Measurements from ENCODE around the gene ARHGEF19. TPM values are rescaled to one million over a fixed set of nuclear protein-coding genes. Genes with fewer than 3 reads are reported as not detected.

ARHGEF19 gene
- total RNA-seq, 1 donor from 2014 or later = 15.6 TPM

DNA sequence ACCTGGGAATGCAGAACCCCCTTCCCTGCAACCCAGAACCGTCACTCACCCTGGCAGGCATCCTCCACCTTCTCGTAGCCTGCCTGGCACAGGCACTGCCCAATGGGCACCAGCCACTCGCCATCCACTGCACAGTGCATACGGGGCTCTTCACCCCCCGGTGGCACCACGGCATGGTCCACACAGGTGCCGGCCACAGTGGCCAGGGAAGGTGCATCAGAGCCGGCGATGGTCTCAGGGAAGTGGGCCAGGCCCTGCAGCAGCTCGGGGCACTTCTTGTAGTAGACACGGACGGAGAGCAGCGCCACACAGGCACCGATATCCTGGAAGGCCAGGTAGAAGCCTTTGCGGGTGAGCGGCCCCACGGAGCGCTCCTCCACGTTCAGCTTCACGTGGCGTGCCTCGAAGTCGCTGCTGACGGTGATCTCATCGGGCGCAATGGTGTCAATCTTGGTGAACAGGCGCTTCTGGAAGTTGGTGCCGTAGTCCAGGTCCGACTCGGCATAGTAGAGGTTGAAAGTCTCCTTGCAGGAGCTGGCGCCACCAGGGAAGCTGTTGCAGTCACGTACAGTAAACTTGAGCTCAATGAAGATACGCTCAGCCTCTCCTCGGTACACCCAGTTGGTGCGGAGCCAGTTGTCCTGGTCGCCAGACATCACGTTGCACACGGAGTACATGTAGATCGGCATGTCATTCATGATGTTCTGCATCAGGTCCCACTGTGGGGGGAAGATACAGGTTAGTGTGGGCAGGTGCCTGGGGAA, 63.9 kb downstream of the ARHGEF19 start:
- Histone ChIP-seq H3K4me3 (no peak overlapping the region), H3K4me1 (peaks cover 83% of the 10 kb centered on the region), H3K27me3 (ENCODE audit: low read depth) (no peaks in the 10 kb centered on the region), H3K36me3 (peaks cover 32% of the 10 kb centered on the region), H3K27ac (no peak overlapping the region), H3K9me3 (no peaks in the 10 kb centered on the region)
- intact Hi-C loops (cut with DNase I) = no loop called here
- ATAC-seq = no peak
- DNase-seq = no peak
- TF ChIP-seq, protein P1, sequence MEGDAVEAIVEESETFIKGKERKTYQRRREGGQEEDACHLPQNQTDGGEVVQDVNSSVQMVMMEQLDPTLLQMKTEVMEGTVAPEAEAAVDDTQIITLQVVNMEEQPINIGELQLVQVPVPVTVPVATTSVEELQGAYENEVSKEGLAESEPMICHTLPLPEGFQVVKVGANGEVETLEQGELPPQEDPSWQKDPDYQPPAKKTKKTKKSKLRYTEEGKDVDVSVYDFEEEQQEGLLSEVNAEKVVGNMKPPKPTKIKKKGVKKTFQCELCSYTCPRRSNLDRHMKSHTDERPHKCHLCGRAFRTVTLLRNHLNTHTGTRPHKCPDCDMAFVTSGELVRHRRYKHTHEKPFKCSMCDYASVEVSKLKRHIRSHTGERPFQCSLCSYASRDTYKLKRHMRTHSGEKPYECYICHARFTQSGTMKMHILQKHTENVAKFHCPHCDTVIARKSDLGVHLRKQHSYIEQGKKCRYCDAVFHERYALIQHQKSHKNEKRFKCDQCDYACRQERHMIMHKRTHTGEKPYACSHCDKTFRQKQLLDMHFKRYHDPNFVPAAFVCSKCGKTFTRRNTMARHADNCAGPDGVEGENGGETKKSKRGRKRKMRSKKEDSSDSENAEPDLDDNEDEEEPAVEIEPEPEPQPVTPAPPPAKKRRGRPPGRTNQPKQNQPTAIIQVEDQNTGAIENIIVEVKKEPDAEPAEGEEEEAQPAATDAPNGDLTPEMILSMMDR (IDR thresholded peaks at IDR 0.05) = no peak

Other genes with a start within 250 kb of the ARHGEF19 start
- 37.7 TPM for gene ZBTB17, start 236.6 kb downstream of the ARHGEF19 start, total RNA-seq
- gene SRARP, start 208.4 kb downstream of the ARHGEF19 start, total RNA-seq = 0.21 TPM
- 4.9 TPM for gene HSPB7, start 194.6 kb downstream of the ARHGEF19 start, total RNA-seq
- gene CLCNKA, start 190.6 kb downstream of the ARHGEF19 start, total RNA-seq = 0.65 TPM
- gene CLCNKB, start 168.9 kb downstream of the ARHGEF19 start, total RNA-seq = 0.18 TPM
- gene FAM131C, start 139.0 kb downstream of the ARHGEF19 start, total RNA-seq = not detected
- 20.4 TPM for gene EPHA2, start 56.6 kb downstream of the ARHGEF19 start, total RNA-seq
- gene CPLANE2, start 24.5 kb upstream of the ARHGEF19 start, total RNA-seq = 9.1 TPM
- 21.5 TPM for gene FBXO42, start 139.8 kb upstream of the ARHGEF19 start, total RNA-seq
- 111 TPM for gene SZRD1, start 154.6 kb upstream of the ARHGEF19 start, total RNA-seq
- gene SPATA21, start 224.8 kb upstream of the ARHGEF19 start, total RNA-seq = not detected
- 97.7 TPM for gene NECAP2, start 228.1 kb upstream of the ARHGEF19 start, total RNA-seq

All from lower lobe of right lung (tissue), 2 donors.